ENCODE measurements around the gene PAPLN. TPM values are rescaled to one million over a fixed set of nuclear protein-coding genes. Genes with fewer than 3 reads are reported as not detected.
A peak's percentile ranks its signal among the peaks of the same experiment; 100 is the strongest.

PAPLN gene
- total and polyA plus RNA-seq, 2 experiments from 2014 or later, result 7.6 to 13.4 TPM

GRCh38 chr14:73236157-73236556 lies 1.1 kb upstream of the PAPLN start:
- no peak overlapping the region for H3K4me3 ChIP-seq
- 49% methylated on average over 11 of the region's 11 CpGs for WGBS (ENCODE audit: low lambda C conversion rate, missing lambda C conversion rate)
- TF ChIP-seq CTCF (IDR thresholded peaks at IDR 0.05; ENCODE audit: poor library complexity), result no peak
- no peaks in the 10 kb centered on the region for H3K9me3 ChIP-seq (ENCODE audit: low read depth)
- peak overlapping the region; percentile 73 for H3K27ac ChIP-seq
- no peaks in the 10 kb centered on the region for H3K79me2 ChIP-seq
- H3K27me3 ChIP-seq, result peaks cover 32% of the 10 kb centered on the region
- no peaks in the 10 kb centered on the region for H3K36me3 ChIP-seq (replicated peaks; ENCODE audit: insufficient read depth, low read depth)
- no peaks in the 10 kb centered on the region for H4K20me1 ChIP-seq (ENCODE audit: insufficient read depth, poor library complexity, severe bottlenecking)
- peaks cover 60% of the 10 kb centered on the region for H3K4me1 ChIP-seq (ENCODE audit: insufficient read depth)
- H3K4me2 ChIP-seq, result peak overlapping the region; percentile 56
- H3K9me2 ChIP-seq (replicated peaks; ENCODE audit: insufficient read depth), result no peaks in the 10 kb centered on the region
- no peak overlapping the region for H2AFZ ChIP-seq
- DNase-seq (ENCODE audit: low spot score), result no peak

GRCh38 chr14:73236752-73237218 lies 521 bp upstream of the PAPLN start:
- TF ChIP-seq EZH2 (IDR thresholded peaks at IDR 0.05; ENCODE audit: borderline replicate concordance) (no peak), EZH2phosphoT487 (IDR thresholded peaks at IDR 0.05; ENCODE audit: low read depth, severe bottlenecking, unreplicated experiment) (no peak), CTCF (IDR thresholded peaks at IDR 0.05; ENCODE audit: poor library complexity) (no peak)
- peak overlapping the region; percentile 97 for H3K4me2 ChIP-seq
- no peak for DNase-seq (ENCODE audit: low spot score)
- no peak overlapping the region for H3K4me3 ChIP-seq
- no peaks in the 10 kb centered on the region for H3K36me3 ChIP-seq (replicated peaks; ENCODE audit: insufficient read depth, low read depth)
- H3K27me3 ChIP-seq, result peaks cover 32% of the 10 kb centered on the region
- H4K20me1 ChIP-seq (ENCODE audit: insufficient read depth, poor library complexity, severe bottlenecking), result no peaks in the 10 kb centered on the region
- peaks cover 60% of the 10 kb centered on the region for H3K4me1 ChIP-seq (ENCODE audit: insufficient read depth)
- H3K9me2 ChIP-seq (replicated peaks; ENCODE audit: insufficient read depth), result no peaks in the 10 kb centered on the region
- no peaks in the 10 kb centered on the region for H3K9me3 ChIP-seq (ENCODE audit: low read depth)
- no peak overlapping the region for H2AFZ ChIP-seq
- no peaks in the 10 kb centered on the region for H3K79me2 ChIP-seq
- H3K27ac ChIP-seq, result no peak overlapping the region
- 39% methylated on average over 7 of the region's 7 CpGs for WGBS (ENCODE audit: low lambda C conversion rate, missing lambda C conversion rate)

GRCh38 chr14:73237786-73238423 lies 599 bp downstream of the PAPLN start:
- WGBS (ENCODE audit: low lambda C conversion rate, missing lambda C conversion rate), result 2% methylated on average over 44 of the region's 73 CpGs
- H2AFZ ChIP-seq, result peak overlapping the region; percentile 79

More at GRCh38 chr14:73237786-73238423, 599 bp downstream of the PAPLN start:
- Histone ChIP-seq H3K36me3 (replicated peaks; ENCODE audit: insufficient read depth, low read depth) (no peaks in the 10 kb centered on the region), H3K27me3 (peaks cover 32% of the 10 kb centered on the region), H3K27ac (no peak overlapping the region), H3K4me3 (peak overlapping the region; percentile 25), H3K79me2 (no peaks in the 10 kb centered on the region), H4K20me1 (ENCODE audit: insufficient read depth, poor library complexity, severe bottlenecking) (no peaks in the 10 kb centered on the region), H3K4me2 (peak overlapping the region; percentile 97), H3K4me1 (ENCODE audit: insufficient read depth) (peaks cover 53% of the 10 kb centered on the region), H3K9me2 (replicated peaks; ENCODE audit: insufficient read depth) (no peaks in the 10 kb centered on the region), H3K9me3 (ENCODE audit: low read depth) (no peaks in the 10 kb centered on the region)
- peak; percentile 41 for DNase-seq (ENCODE audit: low spot score)
- TF ChIP-seq EZH2 (IDR thresholded peaks at IDR 0.05; ENCODE audit: borderline replicate concordance) (peak; percentile 29), EZH2phosphoT487 (IDR thresholded peaks at IDR 0.05; ENCODE audit: low read depth, severe bottlenecking, unreplicated experiment) (no peak), CTCF (IDR thresholded peaks at IDR 0.05; ENCODE audit: poor library complexity) (no peak)

All from hepatocyte (in vitro differentiated cells).